ENCODE measurements around the gene ST8SIA1.

The ST8SIA1 gene

GRCh38 chr12:22272335-22273151 is 62.0 kb downstream of the ST8SIA1 start:
- no peaks in the 10 kb centered on the region for H3K36me3 ChIP-seq (ENCODE audit: control insufficient read depth in 4 of 4, insufficient read depth in 4 of 4, low read length in 3 of 4)
- peaks cover 0 to 15% (median 6%) of the 10 kb centered on the region in 5 experiments for H3K27me3 ChIP-seq (replicated peaks in 2 of 5; ENCODE audit: control insufficient read depth in 4 of 5, insufficient read depth in 5 of 5, low read length in 4 of 5)
- POLR2A ChIA-PET = no interaction called here
- no peak overlapping the region for H3K4me3 ChIP-seq (ENCODE audit: control insufficient read depth in 1 of 7, extremely low read depth in 1 of 7, insufficient read depth in 4 of 7, low read depth in 2 of 7, low read length in 6 of 7)
- WGBS (ENCODE audit: insufficient coverage) = 94% methylated on average over 10 of the region's 11 CpGs
- H3K9me3 ChIP-seq (ENCODE audit: control extremely low read depth in 1 of 5, control insufficient read depth in 4 of 5, insufficient read depth in 2 of 5, low read depth in 1 of 5, low read length in 4 of 5) = no peaks in the 10 kb centered on the region
- CTCF ChIA-PET = interaction anchor here (0.6 kb wide), 1 partner anchor 188 kb away, joined by 3 read pairs; no protein-coding TSS in a partner anchor
- H3K4me1 ChIP-seq (ENCODE audit: control extremely low read depth in 1 of 4, control insufficient read depth in 4 of 4, insufficient read depth in 4 of 4, low read length in 3 of 4) = peaks cover 0 to 3% (median under 1%) of the 10 kb centered on the region in 4 experiments
- no peak overlapping the region for H3K27ac ChIP-seq (ENCODE audit: insufficient read depth in 1 of 2, low read depth in 1 of 2, low read length in 2 of 2, poor library complexity in 1 of 2, severe bottlenecking in 2 of 2)
- DNase-seq = no peak

GRCh38 chr12:22271023-22271422 is 63.5 kb downstream of the ST8SIA1 start:
- no peaks in the 10 kb centered on the region for H3K9me3 ChIP-seq (ENCODE audit: control extremely low read depth in 1 of 5, control insufficient read depth in 4 of 5, insufficient read depth in 2 of 5, low read depth in 1 of 5, low read length in 4 of 5)
- no peak overlapping the region for H3K27ac ChIP-seq (ENCODE audit: insufficient read depth in 1 of 2, low read depth in 1 of 2, low read length in 2 of 2, poor library complexity in 1 of 2, severe bottlenecking in 2 of 2)

GRCh38 chr12:22268973-22269372 is 65.5 kb downstream of the ST8SIA1 start:
- Histone ChIP-seq H3K27ac (ENCODE audit: insufficient read depth in 1 of 2, low read depth in 1 of 2, low read length in 2 of 2, poor library complexity in 1 of 2, severe bottlenecking in 2 of 2) (no peak overlapping the region), H3K27me3 (replicated peaks in 2 of 5; ENCODE audit: control insufficient read depth in 4 of 5, insufficient read depth in 5 of 5, low read length in 4 of 5) (peaks cover 0 to 28% (median 13%) of the 10 kb centered on the region in 5 experiments), H3K4me1 (ENCODE audit: control extremely low read depth in 1 of 4, control insufficient read depth in 4 of 4, insufficient read depth in 4 of 4, low read length in 3 of 4) (peaks cover 0 to 3% (median under 1%) of the 10 kb centered on the region in 4 experiments), H3K4me3 (ENCODE audit: control insufficient read depth in 1 of 7, extremely low read depth in 1 of 7, insufficient read depth in 4 of 7, low read depth in 2 of 7, low read length in 6 of 7) (no peak overlapping the region), H3K9me3 (ENCODE audit: control extremely low read depth in 1 of 5, control insufficient read depth in 4 of 5, insufficient read depth in 2 of 5, low read depth in 1 of 5, low read length in 4 of 5) (no peaks in the 10 kb centered on the region), H3K36me3 (ENCODE audit: control insufficient read depth in 4 of 4, insufficient read depth in 4 of 4, low read length in 3 of 4) (no peaks in the 10 kb centered on the region)
- no peak for DNase-seq
- CTCF ChIA-PET = no interaction called here
- POLR2A ChIA-PET = no interaction called here

More at GRCh38 chr12:22271023-22271422, 63.5 kb downstream of the ST8SIA1 start:
- no CpG with 5 or more reads among the region's 2 CpGs for WGBS (ENCODE audit: insufficient coverage)
- CTCF ChIA-PET = no interaction called here
- no peak overlapping the region for H3K4me3 ChIP-seq (ENCODE audit: control insufficient read depth in 1 of 7, extremely low read depth in 1 of 7, insufficient read depth in 4 of 7, low read depth in 2 of 7, low read length in 6 of 7)
- DNase-seq = no peak
- no peaks in the 10 kb centered on the region for H3K36me3 ChIP-seq (ENCODE audit: control insufficient read depth in 4 of 4, insufficient read depth in 4 of 4, low read length in 3 of 4)
- POLR2A ChIA-PET = no interaction called here
- peaks cover 0 to 19% (median 10%) of the 10 kb centered on the region in 5 experiments for H3K27me3 ChIP-seq (replicated peaks in 2 of 5; ENCODE audit: control insufficient read depth in 4 of 5, insufficient read depth in 5 of 5, low read length in 4 of 5)
- peaks cover 0 to 3% (median under 1%) of the 10 kb centered on the region in 4 experiments for H3K4me1 ChIP-seq (ENCODE audit: control extremely low read depth in 1 of 4, control insufficient read depth in 4 of 4, insufficient read depth in 4 of 4, low read length in 3 of 4)

- H3K36me3 ChIP-seq (ENCODE audit: control insufficient read depth in 4 of 4, insufficient read depth in 4 of 4, low read length in 3 of 4) = no peaks in the 10 kb centered on the region
- no peak overlapping the region for H3K27ac ChIP-seq (ENCODE audit: insufficient read depth in 1 of 2, low read depth in 1 of 2, low read length in 2 of 2, poor library complexity in 1 of 2, severe bottlenecking in 2 of 2)
- ChIA-PET POLR2A (no interaction called here), CTCF (interaction anchor here (1.2 kb wide), 1 partner anchor 15 kb away, joined by 3 read pairs; no protein-coding TSS in a partner anchor)
- no peaks in the 10 kb centered on the region for H3K9me3 ChIP-seq (ENCODE audit: control extremely low read depth in 1 of 5, control insufficient read depth in 4 of 5, insufficient read depth in 2 of 5, low read depth in 1 of 5, low read length in 4 of 5)
- 0% methylated on average over 3 of the region's 8 CpGs for WGBS (ENCODE audit: insufficient coverage)
- H3K4me1 ChIP-seq (ENCODE audit: control extremely low read depth in 1 of 4, control insufficient read depth in 4 of 4, insufficient read depth in 4 of 4, low read length in 3 of 4) = peaks cover 0 to 3% (median under 1%) of the 10 kb centered on the region in 4 experiments
- H3K4me3 ChIP-seq (ENCODE audit: control insufficient read depth in 1 of 7, extremely low read depth in 1 of 7, insufficient read depth in 4 of 7, low read depth in 2 of 7, low read length in 6 of 7) = no peak overlapping the region
- peak; percentile 31 to 80 (median 71) for DNase-seq
- peaks cover 0 to 31% (median 18%) of the 10 kb centered on the region in 5 experiments for H3K27me3 ChIP-seq (replicated peaks in 2 of 5; ENCODE audit: control insufficient read depth in 4 of 5, insufficient read depth in 5 of 5, low read length in 4 of 5)
These were observed 66.1 kb downstream of the ST8SIA1 start for GRCh38 chr12:22268406-22268805.

GRCh38 chr12:22266101-22266500 is 68.4 kb downstream of the ST8SIA1 start:
- no peak for DNase-seq
- POLR2A ChIA-PET = no interaction called here
- H3K4me3 ChIP-seq (ENCODE audit: control insufficient read depth in 1 of 7, extremely low read depth in 1 of 7, insufficient read depth in 4 of 7, low read depth in 2 of 7, low read length in 6 of 7) = no peak overlapping the region
- H3K27me3 ChIP-seq (replicated peaks in 2 of 5; ENCODE audit: control insufficient read depth in 4 of 5, insufficient read depth in 5 of 5, low read length in 4 of 5) = peaks cover 1 to 29% (median 9%) of the 10 kb centered on the region in 5 experiments
- H3K9me3 ChIP-seq (ENCODE audit: control extremely low read depth in 1 of 5, control insufficient read depth in 4 of 5, insufficient read depth in 2 of 5, low read depth in 1 of 5, low read length in 4 of 5) = no peaks in the 10 kb centered on the region
- CTCF ChIA-PET = no interaction called here
- H3K36me3 ChIP-seq (ENCODE audit: control insufficient read depth in 4 of 4, insufficient read depth in 4 of 4, low read length in 3 of 4) = no peaks in the 10 kb centered on the region
- H3K27ac ChIP-seq (ENCODE audit: insufficient read depth in 1 of 2, low read depth in 1 of 2, low read length in 2 of 2, poor library complexity in 1 of 2, severe bottlenecking in 2 of 2) = no peak overlapping the region
- peaks cover 0 to 3% (median under 1%) of the 10 kb centered on the region in 4 experiments for H3K4me1 ChIP-seq (ENCODE audit: control extremely low read depth in 1 of 4, control insufficient read depth in 4 of 4, insufficient read depth in 4 of 4, low read length in 3 of 4)
- WGBS (ENCODE audit: insufficient coverage) = 100% methylated on average over 1 of the region's 5 CpGs

- CTCF ChIA-PET = no interaction called here
- POLR2A ChIA-PET = no interaction called here
- H3K27me3 ChIP-seq (replicated peaks in 2 of 5; ENCODE audit: control insufficient read depth in 4 of 5, insufficient read depth in 5 of 5, low read length in 4 of 5) = peaks cover 0 to 29% (median 4%) of the 10 kb centered on the region in 5 experiments
- H3K27ac ChIP-seq (ENCODE audit: insufficient read depth in 1 of 2, low read depth in 1 of 2, low read length in 2 of 2, poor library complexity in 1 of 2, severe bottlenecking in 2 of 2) = no peak overlapping the region
- DNase-seq = no peak
- H3K4me3 ChIP-seq (ENCODE audit: control insufficient read depth in 1 of 7, extremely low read depth in 1 of 7, insufficient read depth in 4 of 7, low read depth in 2 of 7, low read length in 6 of 7) = no peak overlapping the region
- peaks cover 0 to 3% (median under 1%) of the 10 kb centered on the region in 4 experiments for H3K4me1 ChIP-seq (ENCODE audit: control extremely low read depth in 1 of 4, control insufficient read depth in 4 of 4, insufficient read depth in 4 of 4, low read length in 3 of 4)
- H3K9me3 ChIP-seq (ENCODE audit: control extremely low read depth in 1 of 5, control insufficient read depth in 4 of 5, insufficient read depth in 2 of 5, low read depth in 1 of 5, low read length in 4 of 5) = no peaks in the 10 kb centered on the region
- whole genome bisulfite sequencing (ENCODE audit: insufficient coverage) = 100% methylated on average over 3 of the region's 5 CpGs
- H3K36me3 ChIP-seq (ENCODE audit: control insufficient read depth in 4 of 4, insufficient read depth in 4 of 4, low read length in 3 of 4) = no peaks in the 10 kb centered on the region
These were observed 70.1 kb downstream of the ST8SIA1 start for GRCh38 chr12:22264380-22264779.

- Histone ChIP-seq H3K4me1 (ENCODE audit: control extremely low read depth in 1 of 4, control insufficient read depth in 4 of 4, insufficient read depth in 4 of 4, low read length in 3 of 4) (no peaks in the 10 kb centered on the region), H3K9me3 (ENCODE audit: control extremely low read depth in 1 of 5, control insufficient read depth in 4 of 5, insufficient read depth in 2 of 5, low read depth in 1 of 5, low read length in 4 of 5) (no peaks in the 10 kb centered on the region), H3K4me3 (ENCODE audit: control insufficient read depth in 1 of 7, extremely low read depth in 1 of 7, insufficient read depth in 4 of 7, low read depth in 2 of 7, low read length in 6 of 7) (no peak overlapping the region), H3K27ac (ENCODE audit: insufficient read depth in 1 of 2, low read depth in 1 of 2, low read length in 2 of 2, poor library complexity in 1 of 2, severe bottlenecking in 2 of 2) (no peak overlapping the region), H3K36me3 (ENCODE audit: control insufficient read depth in 4 of 4, insufficient read depth in 4 of 4, low read length in 3 of 4) (no peaks in the 10 kb centered on the region), H3K27me3 (replicated peaks in 2 of 5; ENCODE audit: control insufficient read depth in 4 of 5, insufficient read depth in 5 of 5, low read length in 4 of 5) (peaks cover 2 to 38% (median 11%) of the 10 kb centered on the region in 5 experiments)
- ChIA-PET CTCF (no interaction called here), POLR2A (interaction anchor here (0.6 kb wide), 1 partner anchor 73 kb away, joined by 3 read pairs; no protein-coding TSS in a partner anchor)
- DNase-seq = peak in 1 of 3 donors; percentile 2
- no CpG with 5 or more reads among the region's 2 CpGs for WGBS (ENCODE audit: insufficient coverage)
These were observed 72.2 kb downstream of the ST8SIA1 start for GRCh38 chr12:22262309-22262708.
